Heart right ventricle (tissue), 16 donors: ENCODE measurements around the gene MYCBP. TPM values are rescaled to one million over a fixed set of nuclear protein-coding genes. Genes with fewer than 3 reads are reported as not detected.

ENCODE experiments used
- ATAC-seq, 8 donors: fragments of 200-7000 bp; cut with Tn5 transposase; one replicate each; pipeline ENCODE4 v1.9.1; 2020; ENCODE audit warnings: mild to moderate bottlenecking in 8 of 8, moderate library complexity in 8 of 8, moderate number of reproducible peaks in 1 of 8
- DNase-seq, 2 donors: peaks; one replicate each; pipeline ENCODE4 v3.0.0-alpha.2; 2020
- H3K27ac ChIP-seq, 10 donors: fragments of 200-600 bp; sonication (generic) in 2 of 10; one replicate each; pipeline versions ENCODE4 v1.5.0 to v1.8.0; 2020 to 2022; ENCODE audit warnings: mild to moderate bottlenecking in 3 of 10
- H3K27me3 ChIP-seq, 7 donors: fragments of 200-600 bp; one replicate each; pipeline ENCODE4 v1.8.0; 2021 to 2022; ENCODE audit warnings: mild to moderate bottlenecking in 2 of 7
- H3K36me3 ChIP-seq, 9 donors: fragments of 200-600 bp; sonication (generic) in 1 of 9; one replicate each; pipeline versions ENCODE4 v1.5.0 to v1.8.0; 2020 to 2022; ENCODE audit warnings: mild to moderate bottlenecking in 2 of 9
- H3K4me1 ChIP-seq, 9 donors: fragments of 200-600 bp; sonication (generic) in 1 of 9; one replicate each; pipeline versions ENCODE4 v1.5.0 to v1.8.0; 2020 to 2022; ENCODE audit warnings: mild to moderate bottlenecking in 4 of 9
- H3K4me3 ChIP-seq, 10 donors: fragments of 200-600 bp; sonication (generic) in 2 of 10; one replicate each; pipeline versions ENCODE4 v1.5.0 to v1.8.0; 2020 to 2022; ENCODE audit warnings: mild to moderate bottlenecking in 7 of 10, moderate library complexity in 2 of 10
- H3K9me3 ChIP-seq, 11 donors: fragments of 200-600 bp in 10 of 11; sonication (generic) in 2 of 11; one replicate each; pipeline versions ENCODE4 v1.5.0 to v1.8.0; 2013 to 2022; ENCODE audit warnings: mild to moderate bottlenecking in 2 of 11, control low read depth in 1 of 11, moderate library complexity in 1 of 11
- WGBS, 2 donors: extraction: QIAGEN DNeasy Blood & Tissue Kit; methylation state at CpG; one replicate each; pipeline ENCODE4 v1.1.7; 2013; ENCODE audit warnings: inconsistent platforms in 1 of 2; 5-methylcytosine and 5-hydroxymethylcytosine counted together
- intact Hi-C, 10 donors: fragments of 100-400 bp; cut with DNase I; formaldehyde crosslinking; loops; one replicate each; pipeline versions ENCODE4 v1.11.1 to v1.14.2; 2022
- polyA plus RNA-seq, 2 donors: library from polyadenylated mRNA; stranded (reverse); fragments of 200-250 nt; gene quantifications; one replicate each; pipeline ENCODE4 v1.2.3, GENCODE V29; 2013
- total RNA-seq, 10 donors: library from RNA; stranded (reverse); fragmentation: NEBNext Ultra II Directional in 3 of 10; extraction: Animal tissue kit (Norgen Biotek cat#: 25700) in 3 of 10; gene quantifications; one replicate each; pipeline versions ENCODE4 v1.2.1 to v1.2.4, GENCODE V29; 2021 to 2023
- TF ChIP-seq, protein P1 (sequence below), 9 donors: fragments of 200-600 bp; sonication (generic) in 2 of 9; IDR thresholded peaks; one replicate each; pipeline versions ENCODE4 v1.5.0 to v1.8.0; 2021 to 2022; ENCODE audit warnings: antibody characterized with exemption in 9 of 9, mild to moderate bottlenecking in 5 of 9, moderate library complexity in 1 of 9
- donor health status: Arrhythmogenic right ventricular cardiomyopathy.
- donor health status: ischemic (EF 13 %, LVEDD 7.1; RV severe dilation, severe dysfunction).
- donor health status: healthy with polysubstance abuse.
- donor health status: DM: no; HTN: yes; CAD: no.
- donor health status: DM: no; HTN: no; CAD: no.
- donor health status: ischemic (EF 25% LVEDD 6.9; RV normal size, moderate dysfunction).
- donor health status: ischemic (EF 25% LVEDD 5.7; RV mildly dilated, moderate dysfunction).
- donor health status: healthy.
- donor health status: DM: yes; HTN: yes; CAD: no.
- donor health status: Ischemic cardiomyopathy.
- donor health status: ischemic (EF 35%, LVEDD 5.7; RV mildly dilated, moderate dysfunction).
- donor health status: nonischemic (EF 11% LVEDD 7.7; RV severe dilation, severe dysfunction).
- donor health status: DM: yes; HTN: yes; CAD: no.
- donor health status: PGD.
- donor health status: ischemic (EF 29% LVEDD 5.4; RV normal size, mild dysfunction).
- donor health status: nonischemic (EF 23%, LVEDD 6.1; RV moderate dilation, normal function).

Gene MYCBP
- total and polyA plus RNA-seq, 12 donors = 3.9 to 22.8 (median 8.2) TPM

GRCh38 chr1:38826262-38826661 is 46.9 kb downstream of the MYCBP start:
- Histone ChIP-seq H3K4me1 (no peaks in the 10 kb centered on the region), H3K9me3 (no peaks in the 10 kb centered on the region), H3K4me3 (no peak overlapping the region), H3K27ac (no peak overlapping the region), H3K36me3 (no peaks in the 10 kb centered on the region), H3K27me3 (peaks cover 0 to 43% (median 14%) of the 10 kb centered on the region in 7 donors)
- TF ChIP-seq, protein P1, sequence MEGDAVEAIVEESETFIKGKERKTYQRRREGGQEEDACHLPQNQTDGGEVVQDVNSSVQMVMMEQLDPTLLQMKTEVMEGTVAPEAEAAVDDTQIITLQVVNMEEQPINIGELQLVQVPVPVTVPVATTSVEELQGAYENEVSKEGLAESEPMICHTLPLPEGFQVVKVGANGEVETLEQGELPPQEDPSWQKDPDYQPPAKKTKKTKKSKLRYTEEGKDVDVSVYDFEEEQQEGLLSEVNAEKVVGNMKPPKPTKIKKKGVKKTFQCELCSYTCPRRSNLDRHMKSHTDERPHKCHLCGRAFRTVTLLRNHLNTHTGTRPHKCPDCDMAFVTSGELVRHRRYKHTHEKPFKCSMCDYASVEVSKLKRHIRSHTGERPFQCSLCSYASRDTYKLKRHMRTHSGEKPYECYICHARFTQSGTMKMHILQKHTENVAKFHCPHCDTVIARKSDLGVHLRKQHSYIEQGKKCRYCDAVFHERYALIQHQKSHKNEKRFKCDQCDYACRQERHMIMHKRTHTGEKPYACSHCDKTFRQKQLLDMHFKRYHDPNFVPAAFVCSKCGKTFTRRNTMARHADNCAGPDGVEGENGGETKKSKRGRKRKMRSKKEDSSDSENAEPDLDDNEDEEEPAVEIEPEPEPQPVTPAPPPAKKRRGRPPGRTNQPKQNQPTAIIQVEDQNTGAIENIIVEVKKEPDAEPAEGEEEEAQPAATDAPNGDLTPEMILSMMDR (IDR thresholded peaks at IDR 0.05) = no peak
- intact Hi-C loops = no loop called here
- ATAC-seq (no peak), DNase-seq (no peak)
- WGBS, 2 donors = 78 to 83% methylated on average over 3 of the region's 3 CpGs

- 59 to 64% methylated on average over 1 of the region's 1 CpG for WGBS, 2 donors
- DNase-seq = no peak
- Histone ChIP-seq H3K4me1 (peaks cover 0 to 17% (median 11%) of the 10 kb centered on the region in 9 donors), H3K4me3 (no peak overlapping the region), H3K27me3 (peaks cover 2 to 75% (median 51%) of the 10 kb centered on the region in 7 donors), H3K9me3 (peaks cover 0 to 7% (median 0%) of the 10 kb centered on the region in 11 donors), H3K27ac (no peak overlapping the region), H3K36me3 (no peaks in the 10 kb centered on the region)
- intact Hi-C loops = no loop called here
- no peak for ATAC-seq
- TF ChIP-seq, protein P1 (IDR thresholded peaks at IDR 0.05) = no peak
Measured at GRCh38 chr1:38820860-38821259, 52.3 kb downstream of the MYCBP start.

DNA sequence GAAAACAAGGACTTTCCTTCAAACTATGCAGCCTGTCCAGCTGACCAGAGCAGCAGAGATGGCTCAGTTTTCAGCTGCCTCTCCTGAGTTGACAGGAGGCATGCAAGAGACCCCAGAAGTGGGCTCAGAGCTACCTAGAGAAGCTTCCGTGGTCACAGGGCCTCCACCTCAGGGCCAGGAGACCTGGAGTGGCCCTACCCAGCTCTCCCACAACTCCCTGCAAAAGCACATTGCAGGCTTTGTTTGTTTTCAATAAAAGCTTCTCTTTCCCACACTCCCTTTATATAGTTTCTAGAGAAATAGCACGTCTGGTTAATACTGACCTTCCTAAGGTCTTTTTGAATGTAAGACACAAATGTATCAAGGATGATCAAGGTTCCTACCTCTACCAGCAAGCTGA is 53.6 kb downstream of the MYCBP start:
- intact Hi-C loops = loop anchor here in 9 of 10 donors (5.0 to 10.0 kb wide), 4 partner anchors 207 to 785 kb away; partner anchors contain the start of gene POU3F1 (in 2 of the 9)
- DNase-seq = no peak
- WGBS, 2 donors = 76 to 85% methylated on average over 2 of the region's 2 CpGs
- Histone ChIP-seq H3K4me1 (peaks cover 0 to 17% (median 11%) of the 10 kb centered on the region in 9 donors), H3K27ac (no peak overlapping the region), H3K9me3 (peaks cover 0 to 7% (median 0%) of the 10 kb centered on the region in 11 donors), H3K36me3 (no peaks in the 10 kb centered on the region), H3K27me3 (peaks cover 2 to 77% (median 60%) of the 10 kb centered on the region in 7 donors), H3K4me3 (no peak overlapping the region)
- TF ChIP-seq, protein P1 (IDR thresholded peaks at IDR 0.05) = no peak
- no peak for ATAC-seq

DNA sequence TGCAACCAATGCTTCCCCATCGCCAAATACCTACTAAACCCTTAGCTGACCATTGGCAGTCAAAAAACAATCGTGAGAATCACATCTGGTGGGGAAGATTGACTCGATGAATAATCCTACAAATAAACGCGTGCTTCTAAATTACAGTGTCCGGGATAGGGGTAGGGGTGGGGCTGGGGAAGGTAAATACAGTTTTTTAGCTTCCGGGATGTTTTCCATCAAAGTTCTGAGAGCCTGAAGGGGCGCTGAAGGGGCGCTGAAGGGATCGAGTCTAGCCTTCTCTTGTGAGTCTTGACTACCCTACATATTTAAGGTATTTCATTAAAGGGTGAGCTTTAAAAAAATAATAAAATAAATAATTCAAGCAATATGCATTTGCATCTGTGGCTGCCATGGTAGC is 54.1 kb downstream of the MYCBP start:
- ATAC-seq (no peak), DNase-seq (no peak)
- peaks cover 2 to 81% (median 60%) of the 10 kb centered on the region in 7 donors for H3K27me3 ChIP-seq
- no peak overlapping the region for H3K4me3 ChIP-seq
- TF ChIP-seq, protein P1 (IDR thresholded peaks at IDR 0.05) = no peak
- WGBS, 2 donors = 25 to 30% methylated on average over 10 of the region's 10 CpGs
- H3K36me3 ChIP-seq = no peaks in the 10 kb centered on the region
- peaks cover 0 to 17% (median 11%) of the 10 kb centered on the region in 9 donors for H3K4me1 ChIP-seq
- intact Hi-C loops = loop anchor here in 9 of 10 donors (5.0 to 10.0 kb wide), 4 partner anchors 207 to 784 kb away; partner anchors contain the start of gene POU3F1 (in 2 of the 9)
- no peak overlapping the region for H3K27ac ChIP-seq
- peaks cover 0 to 7% (median 0%) of the 10 kb centered on the region in 11 donors for H3K9me3 ChIP-seq
